Neural progenitor cell (in vitro differentiated cells): ENCODE data around the gene SLX4IP. TPM values are rescaled to one million over a fixed set of nuclear protein-coding genes. Genes with fewer than 3 reads are reported as not detected.

ENCODE experiments used
- DNase-seq: peaks from one replicate; pipeline ENCODE4 v3.0.0-alpha.2; 2016; ENCODE audit warnings: low spot score
- H2AFZ ChIP-seq: fragments of 200-600 bp; sonication (generic); replicated peaks from 2 replicates; pipeline ENCODE4 v1.6.1; 2016; ENCODE audit warnings: antibody characterized with exemption
- H3F3A ChIP-seq: fragments of 200-600 bp; sonication (generic); 2 replicates; pipeline ENCODE4 v1.6.1; 2016; ENCODE audit warnings: antibody characterized with exemption, low read depth
- H3K27ac ChIP-seq: fragments of 200-600 bp; sonication (generic); 2 replicates; pipeline ENCODE4 v1.5.1; 2016; ENCODE audit warnings: mild to moderate bottlenecking
- H3K27me3 ChIP-seq: fragments of 200-600 bp; sonication (generic); 2 replicates; pipeline ENCODE4 v1.6.1; 2016; ENCODE audit warnings: mild to moderate bottlenecking, moderate library complexity
- H3K36me3 ChIP-seq: fragments of 200-600 bp; sonication (generic); 2 replicates; pipeline ENCODE4 v1.5.1; 2016
- H3K4me1 ChIP-seq: fragments of 200-600 bp; sonication (generic); 2 replicates; pipeline ENCODE4 v1.6.1; 2016; ENCODE audit warnings: mixed run types
- H3K4me2 ChIP-seq: fragments of 200-600 bp; sonication (generic); 2 replicates; pipeline ENCODE4 v1.6.1; 2016
- H3K4me3 ChIP-seq: fragments of 200-600 bp; sonication (generic); 2 replicates; pipeline ENCODE4 v1.5.1; 2016
- H3K79me2 ChIP-seq: fragments of 200-600 bp; sonication (generic); 2 replicates; pipeline ENCODE4 v1.6.1; 2016; ENCODE audit warnings: low read depth
- H3K9ac ChIP-seq: fragments of 200-600 bp; sonication (generic); 2 replicates; pipeline ENCODE4 v1.6.1; 2016
- H3K9me3 ChIP-seq: fragments of 200-600 bp; sonication (generic); 2 replicates; pipeline ENCODE4 v1.5.1; 2016; ENCODE audit warnings: low read depth
- H4K20me1 ChIP-seq: fragments of 200-600 bp; sonication (generic); 2 replicates; pipeline ENCODE4 v1.6.1; 2016; ENCODE audit warnings: low read depth
- H3K27ac Mint-ChIP-seq: 3 replicates; pipeline ENCODE4 v1.8.0; 2021; ENCODE audit warnings: mixed read lengths
- H3K27me3 Mint-ChIP-seq: 2 replicates; pipeline ENCODE4 v1.8.0; 2022; ENCODE audit warnings: low read depth, mild to moderate bottlenecking, inconsistent platforms, moderate library complexity, mixed read lengths; ENCODE audit not compliant: insufficient read depth
- H3K36me3 Mint-ChIP-seq: 3 replicates; pipeline ENCODE4 v1.8.0; 2021; ENCODE audit warnings: mixed read lengths
- H3K4me1 Mint-ChIP-seq: 3 replicates; pipeline ENCODE4 v1.8.0; 2021; ENCODE audit warnings: mixed read lengths
- H3K4me3 Mint-ChIP-seq: 3 replicates; pipeline ENCODE4 v1.8.0; 2021; ENCODE audit warnings: mild to moderate bottlenecking, moderate library complexity, mixed read lengths
- H3K9me3 Mint-ChIP-seq: 3 replicates; pipeline ENCODE4 v1.8.0; 2020; ENCODE audit warnings: mixed read lengths
- EZH2 ChIP-seq: fragments of 200-600 bp; sonication (generic); IDR thresholded peaks from 2 replicates; pipeline ENCODE4 v1.6.1; 2017; ENCODE audit warnings: antibody characterized with exemption, mild to moderate bottlenecking, moderate library complexity
- EZH2phosphoT487 ChIP-seq: fragments of 200-600 bp; sonication (generic); IDR thresholded peaks from 2 replicates; pipeline ENCODE4 v1.6.1; 2017; ENCODE audit warnings: antibody characterized with exemption
- total RNA-seq: library from RNA; depleted of rRNA; stranded (reverse); fragments of >200 nt; gene quantifications from 2 replicates; pipeline ENCODE4 v1.2.3, GENCODE V29; 2015; ENCODE audit warnings: low replicate concordance
- TF ChIP-seq, protein P1 (sequence below): fragments of 200-600 bp; sonication (generic); IDR thresholded peaks from 2 replicates; pipeline ENCODE4 v1.5.1; 2017; ENCODE audit warnings: antibody characterized with exemption, mild to moderate bottlenecking

The SLX4IP gene
- total RNA-seq, 1 donor from 2014 or later: 9.5 TPM

- H3K27ac Mint-ChIP-seq: no peak overlapping the region
- H3K4me3 Mint-ChIP-seq: no peak overlapping the region
- peaks cover 26% of the 10 kb centered on the region for H3K4me1 Mint-ChIP-seq
- Histone ChIP-seq H3K27me3 (no peaks in the 10 kb centered on the region), H3K4me1 (peaks cover 15% of the 10 kb centered on the region), H3K9me3 (no peaks in the 10 kb centered on the region), H4K20me1 (no peaks in the 10 kb centered on the region), H3K9ac (no peak overlapping the region), H3F3A (peaks cover 7% of the 10 kb centered on the region), H3K36me3 (no peaks in the 10 kb centered on the region), H3K4me2 (no peak overlapping the region), H2AFZ (no peak overlapping the region), H3K27ac (no peak overlapping the region), H3K79me2 (no peaks in the 10 kb centered on the region), H3K4me3 (no peak overlapping the region)
- H3K36me3 Mint-ChIP-seq: peaks cover 6% of the 10 kb centered on the region
- H3K9me3 Mint-ChIP-seq: no peaks in the 10 kb centered on the region
- H3K27me3 Mint-ChIP-seq: peaks cover 3% of the 10 kb centered on the region
- no peak for DNase-seq
- TF ChIP-seq, protein P1, sequence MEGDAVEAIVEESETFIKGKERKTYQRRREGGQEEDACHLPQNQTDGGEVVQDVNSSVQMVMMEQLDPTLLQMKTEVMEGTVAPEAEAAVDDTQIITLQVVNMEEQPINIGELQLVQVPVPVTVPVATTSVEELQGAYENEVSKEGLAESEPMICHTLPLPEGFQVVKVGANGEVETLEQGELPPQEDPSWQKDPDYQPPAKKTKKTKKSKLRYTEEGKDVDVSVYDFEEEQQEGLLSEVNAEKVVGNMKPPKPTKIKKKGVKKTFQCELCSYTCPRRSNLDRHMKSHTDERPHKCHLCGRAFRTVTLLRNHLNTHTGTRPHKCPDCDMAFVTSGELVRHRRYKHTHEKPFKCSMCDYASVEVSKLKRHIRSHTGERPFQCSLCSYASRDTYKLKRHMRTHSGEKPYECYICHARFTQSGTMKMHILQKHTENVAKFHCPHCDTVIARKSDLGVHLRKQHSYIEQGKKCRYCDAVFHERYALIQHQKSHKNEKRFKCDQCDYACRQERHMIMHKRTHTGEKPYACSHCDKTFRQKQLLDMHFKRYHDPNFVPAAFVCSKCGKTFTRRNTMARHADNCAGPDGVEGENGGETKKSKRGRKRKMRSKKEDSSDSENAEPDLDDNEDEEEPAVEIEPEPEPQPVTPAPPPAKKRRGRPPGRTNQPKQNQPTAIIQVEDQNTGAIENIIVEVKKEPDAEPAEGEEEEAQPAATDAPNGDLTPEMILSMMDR: no peak
- TF ChIP-seq EZH2phosphoT487: no peak
- TF ChIP-seq EZH2: no peak
Measured at GRCh38 chr20:10595985-10596384, 160.9 kb downstream of the SLX4IP start.

DNA sequence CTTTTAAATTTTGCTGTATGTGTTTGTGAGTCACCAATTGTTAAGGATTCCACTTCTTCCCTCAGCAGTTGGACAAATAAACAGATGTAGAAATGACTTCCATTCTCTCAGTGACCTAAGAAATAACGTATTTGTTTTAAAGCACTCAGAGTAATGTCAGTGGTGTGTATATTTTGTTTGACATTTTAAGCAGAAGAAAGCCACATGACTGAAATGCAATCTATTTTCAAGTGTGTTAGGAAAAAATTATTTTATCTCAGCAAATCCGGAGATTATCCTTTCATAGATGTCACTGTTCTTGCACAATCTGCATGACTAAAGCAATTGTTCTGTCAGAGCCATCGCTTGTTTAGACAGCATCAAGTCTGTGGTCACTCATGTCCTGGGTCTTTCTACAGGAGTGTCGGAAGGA, 161.6 kb downstream of the SLX4IP start:
- TF ChIP-seq EZH2phosphoT487 (no peak), EZH2 (no peak)
- TF ChIP-seq, protein P1: no peak
- no peak for DNase-seq
- Mint-ChIP-seq H3K27me3 (peaks cover 3% of the 10 kb centered on the region), H3K4me1 (peaks cover 22% of the 10 kb centered on the region), H3K4me3 (no peak overlapping the region), H3K36me3 (peaks cover 10% of the 10 kb centered on the region), H3K27ac (no peak overlapping the region), H3K9me3 (no peaks in the 10 kb centered on the region)
- H3K27me3 ChIP-seq: no peaks in the 10 kb centered on the region
- H4K20me1 ChIP-seq: no peaks in the 10 kb centered on the region
- H3K4me1 ChIP-seq: peaks cover 15% of the 10 kb centered on the region
- H2AFZ ChIP-seq: no peak overlapping the region
- H3K4me2 ChIP-seq: no peak overlapping the region
- H3K9me3 ChIP-seq: no peaks in the 10 kb centered on the region
- H3K4me3 ChIP-seq: no peak overlapping the region
- H3K9ac ChIP-seq: no peak overlapping the region
- no peaks in the 10 kb centered on the region for H3K36me3 ChIP-seq
- peaks cover 6% of the 10 kb centered on the region for H3F3A ChIP-seq
- no peak overlapping the region for H3K27ac ChIP-seq
- H3K79me2 ChIP-seq: no peaks in the 10 kb centered on the region

DNA sequence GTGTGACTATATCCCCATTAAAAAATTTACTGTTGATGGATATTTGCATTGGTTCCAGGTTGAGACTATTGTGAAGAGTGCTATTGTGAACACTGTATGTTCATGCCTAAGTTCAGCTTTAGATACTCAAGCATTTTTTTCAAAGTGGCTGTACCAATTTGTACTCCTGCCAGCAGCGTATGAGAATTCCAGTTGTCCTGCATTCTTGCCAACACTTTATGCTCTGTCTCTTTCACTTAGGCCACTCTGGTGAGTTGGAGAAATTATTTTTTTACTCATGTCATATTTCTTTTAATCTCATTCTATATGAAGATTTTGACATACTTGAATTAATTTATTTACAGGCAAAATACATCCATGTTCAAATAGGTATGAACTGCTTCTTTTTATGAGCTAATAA, 162.5 kb downstream of the SLX4IP start:
- Mint-ChIP-seq H3K27me3 (peaks cover 3% of the 10 kb centered on the region), H3K9me3 (peaks cover 3% of the 10 kb centered on the region), H3K4me3 (no peak overlapping the region), H3K36me3 (peaks cover 13% of the 10 kb centered on the region), H3K27ac (no peak overlapping the region), H3K4me1 (peaks cover 25% of the 10 kb centered on the region)
- no peaks in the 10 kb centered on the region for H3K9me3 ChIP-seq
- no peak overlapping the region for H2AFZ ChIP-seq
- TF ChIP-seq EZH2phosphoT487 (no peak), EZH2 (no peak)
- TF ChIP-seq, protein P1: no peak
- no peaks in the 10 kb centered on the region for H3K36me3 ChIP-seq
- H3K4me2 ChIP-seq: no peak overlapping the region
- H3K9ac ChIP-seq: no peak overlapping the region
- no peaks in the 10 kb centered on the region for H3K27me3 ChIP-seq
- DNase-seq: no peak
- H3K4me3 ChIP-seq: no peak overlapping the region
- H4K20me1 ChIP-seq: no peaks in the 10 kb centered on the region
- no peak overlapping the region for H3K27ac ChIP-seq
- H3F3A ChIP-seq: peaks cover 6% of the 10 kb centered on the region
- H3K4me1 ChIP-seq: peaks cover 15% of the 10 kb centered on the region
- H3K79me2 ChIP-seq: no peaks in the 10 kb centered on the region
